K562 (cell line): ENCODE results near the gene SULT6B1. TPM values are rescaled to one million over a fixed set of nuclear protein-coding genes. Genes with fewer than 3 reads are reported as not detected.

Experiments used
- ATAC-seq: fragments of 200-7000 bp; cut with Tn5 transposase; 3 replicates; pipeline ENCODE4 v1.9.1; 2020; ENCODE audit warnings: moderate library complexity
- BruUV-seq: library from RNA; stranded (reverse); fragments of 400-500 nt; replicated peaks from 2 replicates; lab custom pipeline; 2021; lab: Mats Ljungman, UMichigan
- CTCF ChIA-PET: fragments of 300-600 bp; formaldehyde crosslinking; extraction: SDS; loops from one replicate; lab custom pipeline; 2021; ENCODE audit warnings: low intra/inter-chr PET ratio; lab: Yijun Ruan, JAX
- POLR2A ChIA-PET: fragments of 300-600, 350-650 bp; sonication (Branson Sonifier 250); formaldehyde crosslinking; extraction: SDS; loops from one replicate; lab custom pipeline; 2021; ENCODE audit warnings: antibody characterized with exemption, inconsistent platforms; lab: Yijun Ruan, JAX
- DNase-seq, 4 experiments: peaks; one replicate each; pipeline versions ENCODE4 v3.0.0 to v3.0.0-alpha.2; 2011 to 2018; ENCODE audit warnings: low spot score in 3 of 4, mixed read lengths in 3 of 4; ENCODE audit errors: extremely low read depth in 1 of 4
- FAIRE-seq: peaks from 2 replicates; lab custom pipeline; 2011; peaks lifted over from hg19 to GRCh38; lab: Jason Lieb, UNC
- H2AFZ ChIP-seq: 2 replicates; pipeline ENCODE4 v1.6.0; 2011; ENCODE audit warnings: low read depth, low read length, control low read depth, inconsistent platforms
- H3K27ac ChIP-seq: fragments of 200-600 bp; 3 replicates; pipeline ENCODE4 v1.8.0; 2011; ENCODE audit warnings: low read depth, mild to moderate bottlenecking, control low read depth, inconsistent platforms, low read length, moderate library complexity, mixed read lengths; ENCODE audit errors: extremely low read depth
- H3K27me3 ChIP-seq, 2 experiments: fragments of 300-600 bp in 1 of 2; 2 replicates in 1 of 2; 3 replicates in 1 of 2; pipeline versions ENCODE4 v1.6.0 to v1.8.0; 2011; ENCODE audit warnings: inconsistent platforms in 2 of 2, low read length in 2 of 2, mild to moderate bottlenecking in 1 of 2, mixed read lengths in 1 of 2, moderate library complexity in 1 of 2; ENCODE audit not compliant: control insufficient read depth in 2 of 2, insufficient read depth in 2 of 2
- H3K36me3 ChIP-seq: fragments of 300-600 bp; 3 replicates; pipeline ENCODE4 v1.8.0; 2011; ENCODE audit warnings: mild to moderate bottlenecking, low read length, inconsistent platforms; ENCODE audit not compliant: control insufficient read depth, insufficient read depth
- H3K4me1 ChIP-seq, 2 experiments: fragments of 200-600 bp in 1 of 2; replicated peaks in 1 of 2; 2 replicates in 1 of 2; 3 replicates in 1 of 2; pipeline versions ENCODE4 v1.5.1 to v1.8.0; 2011; ENCODE audit warnings: inconsistent platforms in 2 of 2, low read length in 2 of 2, mild to moderate bottlenecking in 1 of 2, mixed read lengths in 1 of 2, moderate library complexity in 1 of 2; ENCODE audit not compliant: control insufficient read depth in 2 of 2, insufficient read depth in 2 of 2
- H3K4me2 ChIP-seq: 2 replicates; pipeline ENCODE4 v1.6.1; 2011; ENCODE audit warnings: low read length, control low read depth, inconsistent platforms, mixed read lengths; ENCODE audit not compliant: insufficient read depth
- H3K4me3 ChIP-seq: fragments of 200-600 bp; sonication (generic), shearing (Covaris generic); 2 replicates; pipeline ENCODE4 v1.5.1; 2016; ENCODE audit warnings: control low read depth, inconsistent platforms
- H3K79me2 ChIP-seq: fragments of 200-600 bp; 3 replicates; pipeline ENCODE4 v1.8.0; 2011; ENCODE audit warnings: low read length, inconsistent platforms; ENCODE audit not compliant: control insufficient read depth, insufficient read depth
- H3K9ac ChIP-seq, 2 experiments: 2 replicates each; pipeline versions ENCODE4 v1.6.0 to v1.6.1; 2011; ENCODE audit warnings: low read depth in 2 of 2, low read length in 2 of 2, control low read depth in 1 of 2, inconsistent platforms in 1 of 2, mild to moderate bottlenecking in 1 of 2, mixed read lengths in 1 of 2; ENCODE audit not compliant: insufficient read depth in 1 of 2
- H3K9me1 ChIP-seq: one replicate; pipeline ENCODE4 v1.6.0; 2011; ENCODE audit warnings: inconsistent platforms, mild to moderate bottlenecking, low read length, moderate library complexity; ENCODE audit not compliant: control insufficient read depth, insufficient read depth
- H3K9me3 ChIP-seq: replicated peaks from 2 replicates; pipeline ENCODE4 v1.5.1; 2011; ENCODE audit warnings: low read depth, low read length, inconsistent platforms; ENCODE audit not compliant: control insufficient read depth, insufficient read depth
- H4K20me1 ChIP-seq: replicated peaks from 2 replicates; pipeline ENCODE4 v1.6.1; 2011; ENCODE audit warnings: low read length, inconsistent platforms, mixed read lengths; ENCODE audit not compliant: control insufficient read depth, insufficient read depth
- ARHGAP35 ChIP-seq: fragments of 450-650 bp; IDR thresholded peaks from 2 replicates; pipeline ENCODE4 v1.6.1; 2018; ENCODE audit not compliant: partially characterized antibody
- ATF3 ChIP-seq, 2 experiments: fragments of 450-650 bp in 1 of 2; sonication (generic) in 1 of 2; formaldehyde crosslinking in 1 of 2; IDR thresholded peaks in 1 of 2; conservative IDR thresholded peaks in 1 of 2; 2 replicates each; pipeline versions ENCODE4 v1.6.1 to v1.8.1; 2016 to 2023; ENCODE audit warnings: mild to moderate bottlenecking in 2 of 2, moderate library complexity in 2 of 2, inconsistent platforms in 1 of 2, missing genetic modification reagents in 1 of 2
- ATF7 ChIP-seq: fragments of 450-650 bp; IDR thresholded peaks from 2 replicates; pipeline ENCODE4 v1.7.1; 2014; ENCODE audit warnings: mild to moderate bottlenecking, moderate library complexity
- CCNT2 ChIP-seq: IDR thresholded peaks from 2 replicates; pipeline ENCODE4 v1.6.1; 2011; ENCODE audit warnings: borderline replicate concordance, low read depth, mild to moderate bottlenecking, moderate library complexity, mixed read lengths, low read length; ENCODE audit not compliant: insufficient read length; ENCODE audit errors: extremely low read depth
- MCM3 ChIP-seq: fragments of 450-650 bp; IDR thresholded peaks from 2 replicates; pipeline ENCODE4 v1.6.1; 2016
- NCOA1 ChIP-seq: fragments of 450-650 bp; IDR thresholded peaks from 2 replicates; pipeline ENCODE4 v1.6.1; 2016; ENCODE audit warnings: low read depth
- POLR2AphosphoS2 ChIP-seq: IDR thresholded peaks from 2 replicates; pipeline ENCODE4 v1.6.1; 2012; ENCODE audit warnings: low read length, improper control_type of control experiment
- POLR2H ChIP-seq: IDR thresholded peaks from 2 replicates; pipeline ENCODE4 v1.6.1; 2016; ENCODE audit warnings: missing genetic modification characterization, low read depth, mild to moderate bottlenecking, control low read depth, missing compliant biosample characterization, moderate library complexity
- RB1 ChIP-seq: fragments of 450-650 bp; IDR thresholded peaks from 2 replicates; pipeline ENCODE4 v1.6.1; 2017; ENCODE audit warnings: low read depth, mild to moderate bottlenecking
- RBFOX2 ChIP-seq: fragments of 200-400 bp; formaldehyde crosslinking; IDR thresholded peaks from 2 replicates; pipeline ENCODE4 v1.6.1; 2017; ENCODE audit warnings: low read depth, mild to moderate bottlenecking, low read length, moderate library complexity
- SIN3A ChIP-seq, 2 experiments: fragments of 150-350 bp in 1 of 2; IDR thresholded peaks; 2 replicates each; pipeline ENCODE4 v1.6.1; 2011 to 2016; ENCODE audit warnings: borderline replicate concordance in 2 of 2, low read depth in 2 of 2, low read length in 2 of 2, mild to moderate bottlenecking in 2 of 2, moderate library complexity in 2 of 2; ENCODE audit not compliant: control insufficient read depth in 1 of 2
- ZNF41 ChIP-seq: fragments of 250-450 bp; sonication (Bioruptor Pico); conservative IDR thresholded peaks from 2 replicates; pipeline ENCODE4 v1.4.0; 2020; ENCODE audit warnings: mild to moderate bottlenecking
- WGBS: fragments of 100-300 bp; shearing (Covaris generic); methylation state at CpG from one replicate; pipeline ENCODE4 v1.1.6; 2016; ENCODE audit warnings: low coverage, mixed read lengths; ENCODE audit not compliant: insufficient coverage; ENCODE audit errors: missing lambda C conversion rate; 5-methylcytosine and 5-hydroxymethylcytosine counted together
- in situ Hi-C: fragments of 300-500 bp; cut with MboI; formaldehyde crosslinking; loops from 4 replicates; pipeline ENCODE4 v1.15.0; 2018; ENCODE audit warnings: inconsistent platforms, mixed read lengths
- intact Hi-C: fragments of 100-400 bp; cut with micrococcal nuclease; formaldehyde crosslinking; loops from 2 replicates; pipeline ENCODE4 v1.14.2; 2022
- polyA plus RNA-seq, 8 experiments: library from polyadenylated mRNA; depleted of rRNA in 4 of 8; stranded (reverse) in 5 of 8; unstranded in 3 of 8; fragments of >200 nt; fragmentation: Nextera tagmentation in 2 of 8; fragmentation: Illumina TruSeq in 1 of 8; extraction: Ambion mirVana in 2 of 8; extraction: Trizol in 1 of 8; gene quantifications; 2 replicates each; pipeline versions ENCODE4 v1.2.1 to v1.2.3, GENCODE V29; 2011 to 2014; ENCODE audit warnings: inconsistent platforms in 1 of 8, missing spikeins in 1 of 8
- total RNA-seq, 7 experiments: library from RNA; depleted of rRNA in 6 of 7; stranded (reverse); fragments of >200 nt in 6 of 7; fragmentation: Illumina TruSeq in 2 of 7; extraction: Trizol in 2 of 7; gene quantifications; 2 replicates each; pipeline versions ENCODE4 v1.2.1 to v1.2.3, GENCODE V29; 2011 to 2021; ENCODE audit warnings: low replicate concordance in 1 of 7

Gene SULT6B1
- total and polyA plus RNA-seq, 9 of the 15 experiments (the other 6 are each of a cell fraction or from before 2014, with no cell fraction given), result not detected

GRCh38 chr2:37201766-37202165, 13.3 kb upstream of the SULT6B1 start:
- no peak overlapping the region for H3K4me3 ChIP-seq
- H4K20me1 ChIP-seq, result no peaks in the 10 kb centered on the region
- no peaks in the 10 kb centered on the region for H3K9me1 ChIP-seq
- BruUV-seq, result no TSS peak
- CTCF ChIA-PET, result no interaction called here
- H2AFZ ChIP-seq, result no peak overlapping the region
- peak overlapping the region; percentile 46; the same call in 1 of the 3 replicates for H3K27ac ChIP-seq
- peaks cover 3 to 10% of the 10 kb centered on the region in 2 experiments; a peak in 3 of 5 replicates for H3K4me1 ChIP-seq
- peak in 2 of 4 experiments; percentile 14 to 23 for DNase-seq
- no peak overlapping the region for H3K9ac ChIP-seq
- H3K4me2 ChIP-seq, result no peak overlapping the region
- TF ChIP-seq NCOA1 (no peak), POLR2H (tag) (no peak), ZNF41 (no peak), SIN3A (IDR thresholded peaks at IDR 0.05; ENCODE audit: borderline replicate concordance in 2 of 2, control insufficient read depth in 1 of 2, low read depth in 2 of 2, low read length in 2 of 2) (no peak)
- TF ChIP-seq, all 486 proteins: peak for 0
- H3K9me3 ChIP-seq, result peaks cover 13% of the 10 kb centered on the region
- in situ Hi-C loops, result no loop called here
- intact Hi-C loops, result no loop called here
- no peak for FAIRE-seq
- POLR2A ChIA-PET, result interaction anchor here (0.7 to 1.7 kb wide), 6 partner anchors 8 to 21 kb away, joined by 3 to 8 read pairs (median 4); no protein-coding TSS in a partner anchor
- H3K27me3 ChIP-seq, result no peaks in the 10 kb centered on the region
- ATAC-seq, result no peak
- H3K79me2 ChIP-seq, result peaks cover 72% of the 10 kb centered on the region
- WGBS, result 92% methylated on average over 1 of the region's 1 CpG
- H3K36me3 ChIP-seq, result peaks cover 79% of the 10 kb centered on the region

GRCh38 chr2:37201208-37201607, 12.7 kb upstream of the SULT6B1 start:
- FAIRE-seq, result no peak
- ATAC-seq, result no peak
- 50% methylated on average over 1 of the region's 1 CpG for WGBS
- ChIA-PET POLR2A (interaction anchor here (0.7 to 1.7 kb wide), 5 partner anchors 9 to 44 kb away, joined by 3 to 8 read pairs (median 4); partner anchors contain the start of gene EIF2AK2), CTCF (no interaction called here)
- no peak for DNase-seq
- BruUV-seq, result no TSS peak
- Histone ChIP-seq H3K36me3 (peaks cover 74% of the 10 kb centered on the region), H3K27ac (no peak overlapping the region), H3K9me1 (no peaks in the 10 kb centered on the region), H3K4me1 (peaks cover 3 to 15% of the 10 kb centered on the region in 2 experiments; a peak in 3 of 5 replicates), H3K9ac (no peak overlapping the region), H4K20me1 (no peaks in the 10 kb centered on the region), H3K4me2 (no peak overlapping the region), H2AFZ (no peak overlapping the region), H3K27me3 (no peaks in the 10 kb centered on the region), H3K4me3 (no peak overlapping the region), H3K79me2 (peaks cover 72% of the 10 kb centered on the region), H3K9me3 (peaks cover 13% of the 10 kb centered on the region)
- intact Hi-C loops, result no loop called here
- in situ Hi-C loops, result no loop called here
- TF ChIP-seq ATF3 (IDR thresholded peaks at IDR 0.05) (peak; percentile 40; the same call in 1 of the 2 replicates), ATF3 (CRISPR knock-in tag; conservative IDR thresholded peaks at IDR 0.05) (no peak), MCM3 (no peak), POLR2AphosphoS2 (0 out of 2 replicates have a peak, but pooled peaks have one; percentile 40), RBFOX2 (no peak), ARHGAP35 (no peak), CCNT2 (no peak), RB1 (no peak), ATF7 (peak; percentile 43; the same call in 1 of the 2 replicates)
